HG03575 (cell line): ENCODE results near the gene LST1.
"Not testable (repeated sequence)": the region's sequence is repeated elsewhere in the genome, so short reads cannot be mapped to it uniquely, and the experiment has no call there.

Source experiments
- ATAC-seq: cut with Tn5 transposase; IDR thresholded peaks from one replicate; pipeline ENCODE4 v1.9.1; 2021; ENCODE audit not compliant: unreplicated experiment, insufficient number of reproducible peaks, low FRiP score; ENCODE audit errors: extremely low read depth

Gene LST1

GRCh38 chr6:31578184-31579118 is 7.6 kb upstream of the LST1 start:
- ATAC-seq = no peak

- ATAC-seq = no peak
Observed at GRCh38 chr6:31579119-31579505, 7.0 kb upstream of the LST1 start.

- ATAC-seq = no peak
Observed at GRCh38 chr6:31579546-31580437, 6.3 kb upstream of the LST1 start.

- ATAC-seq = no peak
Observed at GRCh38 chr6:31580438-31580740, 5.7 kb upstream of the LST1 start.

- peak; percentile 38 for ATAC-seq
Observed at GRCh38 chr6:31580807-31581433, 5.2 kb upstream of the LST1 start.

- no peak for ATAC-seq
Observed at GRCh38 chr6:31581434-31582229, 4.4 kb upstream of the LST1 start.

GRCh38 chr6:31582230-31582643 is 3.8 kb upstream of the LST1 start, which contains the start of gene LTB:
Gene LTB, minus strand, starts transcription at chr6:31582424. Its CDS starts 7 bp downstream, at chr6:31582417.
- no peak for ATAC-seq

GRCh38 chr6:31585491-31585890 is 586 bp upstream of the LST1 start:
- no peak for ATAC-seq

- no peak for ATAC-seq
Observed at GRCh38 chr6:31586599-31587281, 663 bp downstream of the LST1 start.

GRCh38 chr6:31587791-31588777 is 2.0 kb downstream of the LST1 start:
- no peak for ATAC-seq

GRCh38 chr6:31588871-31589650 is 3.0 kb downstream of the LST1 start:
- ATAC-seq = no peak

- not testable (repeated sequence) for ATAC-seq
Observed at GRCh38 chr6:31590691-31591090, 4.6 kb downstream of the LST1 start.

- ATAC-seq = no peak
Observed at GRCh38 chr6:31592396-31592771, 6.3 kb downstream of the LST1 start.

- no peak for ATAC-seq
Observed at GRCh38 chr6:31597006-31597405, 10.9 kb downstream of the LST1 start.

GRCh38 chr6:31607317-31607716 is 21.2 kb downstream of the LST1 start:
- ATAC-seq = no peak
